HG03439 (cell line): ENCODE data around the gene MTA2.
"Not testable (repeated sequence)": the region's sequence is repeated elsewhere in the genome, so short reads cannot be mapped to it uniquely, and the experiment has no call there.

Experiments used
- ATAC-seq: cut with Tn5 transposase; IDR thresholded peaks from one replicate; pipeline ENCODE4 v1.9.1; 2021; ENCODE audit warnings: mild to moderate bottlenecking, moderate library complexity; ENCODE audit not compliant: unreplicated experiment

Gene MTA2

DNA sequence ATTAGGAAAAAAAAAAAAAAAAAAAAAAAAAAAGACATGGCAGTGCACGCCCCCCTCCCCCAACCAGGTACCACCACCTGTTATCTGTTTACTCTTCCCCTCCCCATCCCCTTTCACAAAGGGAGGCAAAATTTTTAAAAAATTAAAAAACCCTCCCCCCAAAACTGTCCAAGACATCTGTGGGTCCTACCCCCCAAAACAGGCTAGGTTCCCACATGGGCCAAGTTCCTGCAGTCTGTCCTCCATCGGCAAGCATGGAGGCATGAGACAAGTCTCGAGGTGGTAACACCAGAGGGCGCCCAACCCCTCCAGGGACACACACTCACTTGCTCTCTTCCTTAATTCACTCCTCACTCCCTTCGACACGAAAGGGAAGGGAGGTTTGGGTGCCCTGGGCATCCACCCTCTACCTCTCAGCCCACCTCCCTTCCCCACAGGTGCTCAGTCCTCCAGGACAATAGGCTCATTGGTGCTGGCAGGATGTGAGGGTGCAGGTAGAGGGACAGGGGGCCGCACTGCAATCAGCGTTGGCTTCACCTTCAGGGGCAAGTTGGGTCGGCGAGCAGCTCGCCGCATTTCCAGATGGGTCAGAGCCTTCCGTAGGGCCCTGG lies 8.1 kb downstream of the MTA2 start:
- no peak for ATAC-seq

DNA sequence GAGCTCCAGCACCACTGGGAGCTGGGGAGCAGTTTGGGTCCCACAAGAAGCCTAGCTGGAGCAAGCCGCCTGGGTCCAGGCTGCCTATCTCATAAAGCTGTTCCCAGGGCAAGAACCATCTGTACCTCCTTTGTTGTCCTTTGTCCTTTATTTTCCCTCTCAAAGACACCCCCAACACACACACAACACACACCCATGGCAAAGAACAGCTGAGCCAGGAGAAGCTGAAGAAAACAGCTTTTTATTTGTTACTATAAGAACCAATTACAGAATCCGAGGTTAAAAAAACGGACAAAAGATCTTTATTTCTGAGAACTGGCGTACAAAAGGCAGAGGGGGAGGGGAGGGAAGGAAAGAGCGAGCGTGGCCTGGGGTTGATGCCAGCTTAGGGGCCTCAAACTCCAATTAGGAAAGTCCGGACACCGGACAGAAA lies 8.7 kb downstream of the MTA2 start:
- ATAC-seq = no peak

DNA sequence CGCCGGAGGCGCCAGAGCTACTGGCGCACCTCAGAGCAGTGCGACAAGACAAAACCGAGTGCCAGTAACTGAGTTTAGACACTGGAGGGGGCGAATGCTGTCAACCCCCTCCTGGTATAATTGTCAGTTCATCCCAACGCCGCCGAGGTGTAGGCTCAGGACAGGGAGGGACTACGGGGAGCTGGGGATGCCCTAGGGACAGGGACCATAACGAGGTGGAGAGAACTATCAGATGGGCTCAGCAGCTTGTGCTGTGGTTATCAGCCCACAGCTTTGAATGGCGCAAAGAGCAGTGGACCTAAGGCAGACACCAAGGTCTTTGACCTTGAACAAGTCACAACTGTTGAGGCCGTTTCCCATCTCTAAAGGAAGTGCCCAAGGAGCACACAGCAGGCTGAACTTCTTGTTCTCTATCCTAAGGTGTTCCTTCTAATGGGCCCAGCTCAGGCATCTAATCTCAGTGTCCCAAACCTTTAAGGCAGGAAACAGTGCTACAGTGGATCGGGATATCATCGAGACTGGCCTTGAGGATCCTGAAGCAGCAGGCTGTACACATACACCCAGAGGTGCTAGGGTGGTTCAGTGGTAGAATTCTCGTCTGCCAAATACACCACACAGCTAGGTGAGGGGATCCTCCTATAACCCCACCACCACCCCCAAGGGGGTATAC lies 9.4 kb downstream of the MTA2 start:
- ATAC-seq = no peak

DNA sequence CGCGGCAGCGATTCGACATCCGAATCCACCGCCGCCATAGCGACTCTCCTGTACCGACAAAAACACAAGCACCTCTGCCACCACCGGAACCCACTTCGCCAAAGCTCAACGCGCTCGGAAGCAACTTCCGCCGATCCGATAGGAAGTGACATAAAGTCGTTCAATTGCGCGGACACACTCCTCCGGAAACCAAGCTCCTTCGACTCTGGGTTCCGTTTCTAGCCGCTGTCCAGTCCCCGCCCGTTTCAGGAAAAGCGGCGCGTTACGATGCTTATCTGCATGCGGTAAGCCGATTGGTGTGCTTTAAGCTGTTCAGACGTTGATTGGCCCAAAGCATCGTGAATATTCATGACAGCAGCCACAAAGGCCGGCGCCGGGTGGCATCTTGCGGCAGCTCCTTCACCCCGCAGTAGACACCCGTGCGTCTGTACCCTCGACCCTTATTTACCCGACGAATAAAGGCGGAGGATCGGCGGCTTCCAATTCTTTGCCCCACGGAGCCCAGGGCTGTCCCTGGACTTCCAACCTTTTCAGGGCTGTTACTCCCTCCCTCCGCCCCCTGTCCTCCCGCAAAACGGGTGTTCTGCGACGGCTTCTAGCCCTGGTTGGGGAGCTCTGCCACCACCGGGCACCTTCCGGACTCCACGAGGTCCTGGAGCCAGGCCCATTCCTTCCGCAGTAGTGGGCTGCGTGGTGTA lies 10.1 kb downstream of the MTA2 start, which contains the start of gene TUT1:
Gene TUT1, minus strand, starts transcription at position 76 of the 698 bp plus-strand sequence. Its CDS starts 38 bp downstream, at position 38.
- peak; percentile 87 for ATAC-seq

DNA sequence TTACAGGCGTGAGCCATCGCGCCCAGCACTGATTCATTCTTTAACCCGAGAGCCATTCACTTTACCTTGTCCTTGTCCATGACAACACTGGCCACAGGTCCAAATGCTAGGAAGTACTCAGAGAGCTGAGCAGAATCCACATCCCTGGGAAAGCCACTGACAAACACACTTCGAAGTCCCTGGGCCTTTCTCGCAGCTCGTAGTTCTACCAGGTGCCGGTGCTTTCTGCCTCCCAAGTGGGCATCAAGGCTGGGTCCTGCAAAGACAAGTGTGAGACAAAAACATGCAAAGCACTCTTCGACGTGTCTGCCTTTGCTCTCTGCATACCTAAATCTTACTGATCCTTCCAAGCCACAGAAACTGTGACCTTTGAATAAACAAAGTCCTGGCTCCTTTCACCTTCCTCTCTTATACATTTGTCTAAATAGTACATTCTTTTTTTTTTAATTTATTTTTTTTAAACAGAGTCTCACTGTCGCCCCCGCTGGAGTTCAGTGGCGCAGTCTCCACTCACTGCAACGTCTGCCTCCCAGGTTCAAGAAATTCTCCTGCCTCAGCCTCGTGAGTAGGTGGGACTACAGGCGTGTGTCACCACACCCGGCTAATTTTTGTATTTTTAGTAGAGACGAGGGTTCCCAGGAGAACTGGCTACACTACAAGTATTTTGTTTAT lies 12.6 kb downstream of the MTA2 start:
- no peak for ATAC-seq

DNA sequence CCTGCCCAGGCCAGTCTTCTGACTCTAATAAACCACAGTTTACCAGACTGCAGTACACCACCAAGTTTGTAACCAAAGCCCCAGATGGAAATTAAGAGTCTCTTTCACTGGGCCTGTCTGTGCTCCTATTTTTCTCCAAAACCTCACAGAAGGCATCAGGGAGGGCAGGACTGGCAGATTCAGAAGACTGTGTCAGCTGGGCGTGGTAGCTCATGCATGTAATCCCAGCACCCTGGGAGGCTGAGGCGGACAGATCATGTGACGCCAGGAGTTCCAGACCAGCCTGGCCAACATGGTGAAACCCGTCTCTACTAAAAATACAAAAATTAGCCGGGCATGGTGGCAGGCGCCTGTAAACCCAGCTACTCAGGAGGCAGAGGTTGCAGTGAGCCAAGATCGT lies 16.3 kb downstream of the MTA2 start:
- not testable (repeated sequence) for ATAC-seq

DNA sequence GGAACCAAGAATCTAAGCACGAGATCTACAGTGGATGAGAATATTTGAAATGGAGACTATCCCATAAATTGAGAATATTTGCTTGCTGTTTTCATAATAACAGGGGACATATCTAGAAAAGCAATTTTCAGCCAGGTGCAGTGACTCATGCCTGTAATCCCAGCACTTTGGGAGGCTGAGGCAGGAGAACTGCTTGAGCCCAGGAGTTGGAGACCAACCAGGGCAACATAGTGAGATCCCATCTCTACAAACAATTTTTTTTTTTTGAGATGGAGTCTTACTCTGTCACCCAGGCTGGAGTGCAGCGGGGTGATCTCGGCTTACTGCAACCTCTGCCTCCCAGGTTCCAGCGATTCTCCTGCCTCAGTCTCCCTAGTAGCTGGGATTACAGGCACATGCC lies 19.9 kb downstream of the MTA2 start:
- ATAC-seq = not testable (repeated sequence)

DNA sequence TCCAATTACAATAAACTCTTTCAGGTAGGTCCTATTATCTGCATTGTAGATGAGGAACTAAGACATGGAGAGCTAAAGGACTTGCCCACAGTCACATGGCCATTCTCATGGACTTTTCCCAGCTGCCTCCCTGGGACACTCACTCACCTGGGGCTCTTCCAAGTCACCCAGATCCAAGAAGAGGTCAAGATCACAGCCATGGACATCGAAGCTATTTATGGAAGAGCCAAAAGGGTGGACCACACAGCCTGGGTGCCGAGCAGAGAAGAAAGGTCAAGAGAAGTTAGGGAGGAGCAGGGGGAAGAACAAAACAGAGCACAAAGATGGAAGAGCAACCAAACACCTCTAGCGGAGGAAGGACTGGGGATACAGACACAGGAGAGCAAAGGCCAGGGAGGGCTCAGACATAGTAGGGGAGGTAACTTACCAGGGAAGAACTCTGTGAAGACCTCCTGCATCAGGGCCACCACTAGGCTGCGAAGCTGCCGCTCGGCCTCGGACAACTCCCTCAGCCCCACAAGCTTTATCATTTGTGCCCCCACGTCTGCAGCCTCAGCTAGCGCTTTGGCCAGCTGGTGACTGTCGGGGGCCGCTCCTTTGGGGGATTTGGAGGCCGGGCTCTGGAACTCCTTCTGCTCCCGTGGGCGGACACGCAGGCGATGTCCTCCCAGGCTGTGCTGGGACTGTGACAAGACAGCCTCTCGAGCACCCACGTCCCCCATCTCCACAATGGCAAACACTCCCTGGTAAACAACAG lies 20.5 kb downstream of the MTA2 start:
- ATAC-seq = no peak

DNA sequence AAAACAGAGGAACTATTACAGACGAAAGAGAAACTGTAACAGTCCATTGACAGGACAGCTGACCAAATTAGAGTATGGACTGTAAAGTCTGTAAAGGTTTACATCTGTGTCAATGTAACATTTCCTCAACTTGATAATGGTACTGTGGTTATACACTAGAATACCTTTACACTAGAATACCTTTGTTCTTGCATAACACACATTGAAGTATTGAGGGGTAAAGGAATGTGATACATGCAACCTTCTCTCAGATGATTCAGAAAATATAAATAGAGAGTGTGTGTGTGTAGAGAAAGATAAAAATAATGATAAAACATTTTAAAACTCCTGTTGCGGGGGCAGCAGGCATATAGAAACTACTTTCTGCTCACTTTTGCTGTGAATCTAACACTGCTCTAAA lies 22.4 kb downstream of the MTA2 start:
- ATAC-seq = no peak

DNA sequence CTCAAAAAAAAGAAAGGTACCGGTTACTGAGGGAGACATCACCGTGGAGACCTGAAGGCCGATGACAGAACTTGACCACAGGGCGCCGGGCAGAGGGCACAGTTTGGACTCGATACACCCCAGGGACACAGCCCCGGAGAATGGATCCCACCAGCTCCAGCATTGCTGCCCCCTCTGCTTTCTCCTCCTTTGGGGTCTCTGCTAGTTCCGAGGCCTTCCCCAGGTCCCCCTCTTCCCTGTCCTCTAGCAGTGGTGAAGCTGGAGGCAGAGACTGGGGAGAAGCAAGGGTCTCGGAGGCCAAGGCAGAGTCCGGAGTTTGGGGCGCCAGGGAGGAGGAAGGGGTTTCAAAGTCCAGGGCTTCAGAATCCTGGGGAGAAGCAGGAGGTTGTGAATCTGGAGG lies 23.1 kb downstream of the MTA2 start:
- ATAC-seq = no peak

DNA sequence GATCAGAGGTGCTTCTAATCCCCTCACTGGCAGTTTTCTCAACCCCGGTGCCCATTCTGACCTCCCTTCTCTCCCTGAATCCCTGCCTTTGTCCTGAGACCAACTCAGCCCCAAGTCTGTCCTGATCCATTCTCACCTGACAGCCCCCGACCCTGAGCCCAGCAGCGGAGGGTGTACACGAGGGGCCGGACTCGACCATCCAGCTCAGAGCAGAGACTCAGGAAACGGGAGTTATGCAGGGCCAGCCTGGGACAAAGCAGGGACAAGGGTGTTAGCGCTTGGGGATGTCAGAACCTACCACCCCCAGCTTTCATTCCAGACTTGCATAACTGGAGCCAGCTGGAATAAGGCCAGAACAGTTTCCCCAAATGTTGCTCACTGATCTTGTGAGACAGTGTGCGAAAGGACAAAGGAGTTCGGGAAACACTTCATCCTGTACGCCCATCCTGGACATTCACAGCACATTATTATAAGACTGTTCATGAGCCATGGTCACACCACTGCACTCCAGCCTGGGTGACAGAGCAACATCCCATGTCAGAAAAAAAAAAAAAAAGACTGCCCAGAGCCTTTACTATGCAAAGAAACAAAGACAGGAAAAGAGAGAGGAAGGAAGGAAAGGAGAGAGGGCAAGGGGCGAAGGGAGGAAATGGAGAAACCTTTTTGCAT lies 24.5 kb downstream of the MTA2 start:
- ATAC-seq = no peak

DNA sequence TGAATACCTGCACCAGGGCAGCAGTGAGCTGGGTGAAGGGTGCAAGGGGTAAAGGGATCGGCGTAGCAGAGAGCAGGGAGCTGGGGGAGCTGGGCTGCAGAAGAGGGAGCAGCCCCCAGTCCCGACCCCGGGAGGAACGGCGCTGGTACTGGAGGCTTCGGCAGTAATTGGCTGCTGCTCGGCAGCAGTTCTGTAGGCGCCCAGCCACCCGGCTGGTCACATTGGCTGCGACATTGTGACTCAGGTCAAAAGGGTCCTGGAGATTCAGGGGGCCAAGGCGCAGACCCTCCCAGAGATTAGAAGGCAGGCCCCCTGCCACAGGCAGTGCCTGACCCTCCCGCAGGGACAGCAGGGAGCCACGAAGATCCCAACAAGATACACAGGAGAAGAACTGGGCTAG lies 25.8 kb downstream of the MTA2 start:
- no peak for ATAC-seq

DNA sequence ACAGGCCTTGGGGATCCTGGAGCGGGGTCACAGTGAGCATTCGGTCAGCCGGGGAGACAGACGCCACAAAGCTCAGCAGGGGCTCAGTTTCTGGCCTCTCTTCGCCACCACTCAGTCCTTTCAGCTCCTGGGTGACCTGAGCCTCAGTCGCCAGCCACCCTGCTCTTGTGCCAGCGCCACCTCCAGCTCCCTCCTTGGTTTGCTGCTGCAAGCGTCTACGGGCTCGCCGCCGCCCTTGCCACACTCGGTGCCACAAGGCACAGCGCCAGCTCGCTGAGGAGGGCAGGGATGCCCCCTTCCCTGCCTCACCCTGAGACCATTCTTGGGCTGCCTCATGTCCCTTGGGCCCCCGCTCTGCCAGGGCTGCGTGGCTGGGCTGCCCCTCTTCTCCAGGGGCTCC lies 26.5 kb downstream of the MTA2 start:
- ATAC-seq = no peak

DNA sequence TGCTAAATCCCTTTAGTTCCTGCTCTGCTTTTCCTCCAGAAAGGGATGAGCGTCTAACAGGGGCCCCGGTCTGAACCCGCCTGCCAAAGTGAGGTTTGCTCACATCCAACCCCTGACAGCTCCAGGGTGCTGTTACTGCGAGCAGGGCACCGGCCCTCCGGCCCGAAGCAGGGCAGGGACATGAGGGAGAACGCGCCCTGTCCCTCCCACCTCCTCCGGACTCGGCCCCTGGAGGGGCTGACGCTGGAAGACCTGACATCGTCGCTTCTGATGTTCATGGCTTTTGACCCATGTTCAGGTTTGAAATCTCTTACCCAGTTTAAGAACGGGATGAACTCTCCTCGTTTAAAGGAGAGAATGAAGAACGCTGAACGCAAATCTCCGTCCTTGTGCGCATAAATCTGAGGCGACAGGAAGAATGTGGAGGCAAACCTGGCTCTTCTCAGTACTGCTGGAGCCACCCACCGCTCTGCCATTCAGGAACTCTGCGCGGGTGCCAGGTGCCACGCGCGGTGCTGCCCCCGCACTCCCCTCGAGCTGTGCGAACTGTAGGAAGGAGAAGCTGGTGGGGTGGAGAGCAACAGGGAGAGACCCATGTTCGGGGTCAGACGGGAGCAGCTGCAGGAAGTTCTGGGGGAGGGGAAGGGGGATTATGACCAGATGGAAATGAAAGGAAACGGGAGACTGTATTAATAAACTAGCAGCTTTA lies 27.1 kb downstream of the MTA2 start:
- ATAC-seq = peak; percentile 7

DNA sequence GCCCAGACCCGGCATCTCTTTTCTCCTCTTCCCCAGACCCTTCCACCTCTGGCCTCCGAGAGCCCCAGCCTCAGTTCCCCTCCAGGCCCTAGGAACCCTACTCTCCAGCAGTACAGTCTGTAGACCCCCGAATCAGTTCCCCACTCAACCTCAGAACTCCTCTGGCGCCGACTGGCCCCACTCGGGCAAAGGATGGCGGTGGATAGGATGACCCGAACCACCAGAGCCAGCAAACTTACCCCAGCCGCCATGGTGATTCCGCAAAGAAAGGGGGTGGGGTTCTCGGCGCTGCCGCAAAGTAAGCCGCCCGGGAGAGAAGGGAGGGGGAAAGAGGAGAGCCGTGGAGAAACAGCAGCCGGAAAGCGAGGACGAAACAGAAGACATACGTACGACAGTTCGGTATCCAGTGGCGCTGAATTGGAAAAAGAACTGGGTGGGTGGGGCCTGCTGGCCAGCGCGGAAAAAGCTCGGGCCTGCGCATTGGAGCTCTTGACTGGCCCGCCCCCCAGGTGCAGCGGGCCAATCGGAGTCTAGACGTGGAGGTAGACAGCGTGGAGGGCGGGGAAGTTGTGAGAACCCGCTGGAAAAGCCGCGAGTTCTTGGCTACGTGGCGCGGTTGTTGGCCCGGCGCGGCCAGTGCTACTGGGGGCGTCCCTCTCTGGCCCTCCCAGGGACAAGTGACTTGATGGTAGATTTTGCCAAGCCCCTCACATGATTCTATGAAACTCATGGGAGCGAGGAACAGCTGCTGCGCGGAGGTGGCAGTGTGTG lies 27.9 kb downstream of the MTA2 start, which contains the start of gene EEF1G:
Gene EEF1G, minus strand, starts transcription at position 300 of the 771 bp plus-strand sequence. Its CDS starts 49 bp downstream, at position 251.
- peak; percentile 86 for ATAC-seq

DNA sequence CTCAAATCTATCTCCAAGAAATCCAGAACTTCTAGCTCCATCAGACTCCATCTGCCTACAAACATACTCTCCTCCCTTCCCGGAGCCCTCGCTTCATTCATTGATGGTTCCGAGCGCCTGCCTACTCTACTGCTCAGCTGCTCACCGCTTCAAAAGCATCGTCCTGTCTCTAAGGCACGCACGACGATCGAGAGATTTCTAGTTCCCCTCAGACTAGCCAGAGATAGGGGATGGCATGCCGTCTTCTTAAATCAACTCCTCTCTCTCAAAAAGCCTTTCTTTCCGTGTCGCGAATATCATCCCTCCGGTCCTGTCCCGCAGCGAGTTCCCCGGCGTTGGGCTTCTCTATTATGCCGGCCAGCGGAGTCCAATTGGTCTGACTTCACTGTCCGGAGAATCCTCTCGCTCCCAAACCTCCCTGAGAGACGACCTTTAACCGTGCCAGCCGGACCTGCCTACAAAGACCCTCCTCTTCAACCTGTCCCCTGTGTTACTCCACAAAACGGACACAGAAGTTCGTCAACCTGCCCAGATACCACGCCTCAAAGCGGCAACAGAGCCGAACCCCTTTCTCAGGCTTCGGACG lies 28.6 kb downstream of the MTA2 start:
- ATAC-seq = no peak

DNA sequence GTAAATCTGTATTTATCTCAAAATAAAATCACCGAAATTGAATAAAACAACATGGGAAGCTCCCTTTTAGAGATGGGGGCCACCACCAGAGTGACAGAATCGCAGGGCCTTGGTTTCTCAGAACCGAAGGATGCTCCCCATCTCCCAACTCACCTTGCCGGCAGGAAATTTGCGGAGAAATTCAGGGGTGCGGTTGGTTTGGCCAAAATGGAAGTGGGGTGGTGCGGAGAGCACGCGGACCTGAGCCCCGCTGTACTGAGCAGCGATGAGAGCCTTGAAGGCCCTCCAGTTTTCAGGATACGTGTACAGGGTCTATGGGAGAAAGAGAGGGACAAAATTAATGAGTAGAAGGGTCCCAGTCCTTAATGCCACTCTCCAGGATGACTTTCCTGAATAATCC lies 29.2 kb downstream of the MTA2 start:
- no peak for ATAC-seq

DNA sequence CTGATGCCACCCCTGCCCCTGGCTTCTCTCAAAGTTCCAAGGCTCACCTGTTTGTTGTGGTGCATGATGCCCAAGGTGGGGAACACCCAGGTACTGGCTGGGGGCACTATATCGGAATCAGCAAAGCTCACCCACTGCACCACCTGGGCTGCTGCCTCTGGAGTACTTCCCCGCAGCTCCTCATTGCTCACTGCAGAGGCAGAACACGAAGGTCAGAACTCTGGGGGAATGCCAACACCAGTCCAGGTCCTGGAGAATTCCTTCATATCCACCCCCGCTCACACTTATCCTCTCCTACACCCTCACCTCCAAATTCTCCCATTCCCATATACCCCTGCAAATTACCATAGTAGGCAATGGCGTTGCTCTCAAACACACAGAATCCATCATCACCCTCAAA lies 30.2 kb downstream of the MTA2 start:
- not testable (repeated sequence) for ATAC-seq
